HG03060 (cell line): ENCODE data around the gene HS6ST3.

Source experiments
- ATAC-seq: cut with Tn5 transposase; IDR thresholded peaks from one replicate; pipeline ENCODE4 v1.9.1; 2021; ENCODE audit warnings: low read depth, moderate number of reproducible peaks; ENCODE audit not compliant: unreplicated experiment

Gene HS6ST3

DNA sequence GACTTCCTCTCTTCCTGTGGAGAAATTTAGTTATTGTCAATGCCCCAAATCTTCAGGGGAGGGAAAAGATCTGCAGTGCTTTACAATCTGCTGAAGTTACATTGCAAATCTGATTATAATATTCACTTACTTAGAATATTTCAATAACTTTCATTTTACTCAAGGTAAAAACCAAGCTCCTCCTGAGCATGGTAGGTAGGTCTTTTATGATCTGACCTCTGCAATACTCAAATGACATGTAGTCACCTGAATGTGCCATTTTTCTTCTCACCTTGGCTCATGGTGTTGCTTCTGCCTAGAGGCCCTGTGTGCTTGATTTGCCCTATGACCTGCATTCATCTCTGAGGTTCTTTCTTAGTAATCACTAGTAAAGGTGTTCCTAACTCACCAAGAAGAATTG is 331.4 kb downstream of the HS6ST3 start:
- no peak for ATAC-seq

DNA sequence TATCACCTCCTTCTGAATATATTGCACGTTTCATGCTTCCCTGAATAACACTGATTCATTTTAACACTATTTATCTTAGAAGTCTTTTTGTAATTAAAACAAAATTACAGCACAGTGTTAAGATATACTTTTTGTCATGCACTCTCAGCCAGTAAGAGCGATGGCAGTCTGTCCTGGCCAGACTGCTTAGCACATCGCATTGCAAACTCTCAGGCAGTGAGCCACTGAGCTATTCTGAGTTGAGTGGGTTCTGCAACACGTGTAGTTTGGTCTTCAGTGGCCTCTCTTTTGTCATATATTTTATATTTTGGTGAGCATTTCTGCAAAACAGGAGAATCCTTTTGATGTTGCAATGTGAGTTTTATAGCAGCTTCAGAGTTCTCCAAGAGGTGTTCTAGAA is 332.1 kb downstream of the HS6ST3 start:
- ATAC-seq = no peak

- no peak for ATAC-seq
These were observed 336.3 kb downstream of the HS6ST3 start for GRCh38 chr13:96426167-96426566.

DNA sequence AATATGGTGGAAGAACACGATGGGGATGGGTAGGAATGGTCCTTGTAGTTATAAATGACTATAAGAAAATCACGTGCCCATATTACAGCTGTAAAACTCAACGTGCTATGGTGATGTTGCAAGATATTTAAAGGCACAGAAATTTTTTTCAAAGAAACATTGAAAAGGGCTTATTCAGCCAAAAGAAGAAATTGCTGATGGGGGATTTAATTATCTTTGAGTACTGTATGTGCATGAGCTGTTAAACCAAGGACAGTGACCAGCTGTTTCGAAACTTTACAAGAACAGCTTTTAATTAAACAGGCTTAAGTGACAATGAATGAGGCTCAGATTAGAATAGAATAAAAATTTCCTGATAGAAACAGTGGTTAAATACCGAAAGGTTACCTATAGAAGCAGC is 339.0 kb downstream of the HS6ST3 start:
- ATAC-seq = no peak

DNA sequence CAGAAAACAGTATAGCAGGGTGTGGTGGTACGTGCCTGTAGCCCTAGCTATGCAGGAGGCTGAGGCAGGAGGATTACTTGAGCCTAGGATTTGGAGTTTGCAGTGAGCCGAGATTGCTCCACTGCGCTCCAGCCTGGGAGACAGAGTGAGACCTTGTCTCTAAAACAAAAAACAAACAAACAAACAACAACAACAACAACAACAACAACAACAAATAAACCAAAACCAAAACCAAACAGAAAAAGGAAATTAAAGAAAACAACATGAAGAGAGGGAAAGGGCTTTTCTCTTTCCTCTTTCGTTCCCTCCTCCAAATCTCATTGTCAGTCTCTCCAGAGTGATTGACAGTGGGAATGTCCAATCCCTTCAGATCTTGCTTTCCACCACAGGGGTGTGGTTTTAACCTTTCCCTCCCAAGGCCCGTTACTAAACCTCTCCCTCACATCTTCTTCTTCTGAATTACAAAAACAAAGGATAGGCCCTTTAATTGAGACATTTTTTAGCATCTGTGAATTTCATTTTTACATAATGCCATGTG is 341.2 kb downstream of the HS6ST3 start:
- no peak for ATAC-seq

DNA sequence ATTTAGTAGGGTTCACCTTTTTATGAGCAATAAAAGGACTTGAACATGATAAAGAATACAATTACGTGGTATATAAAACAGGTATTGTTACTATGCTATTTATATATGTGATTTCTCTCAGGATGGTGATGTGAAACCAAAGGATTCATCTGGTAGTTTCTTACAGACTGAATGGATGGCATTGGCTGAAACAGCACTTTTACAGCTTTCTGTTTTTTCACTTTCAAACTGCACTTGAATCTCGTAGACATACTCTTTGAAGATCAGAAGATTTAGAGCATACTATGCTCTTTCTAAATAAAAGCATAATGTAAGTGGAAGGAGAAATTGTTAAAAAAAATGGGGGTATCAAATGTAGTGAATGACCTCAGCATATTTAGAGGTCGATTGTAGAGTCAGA is 354.8 kb downstream of the HS6ST3 start:
- ATAC-seq = no peak

DNA sequence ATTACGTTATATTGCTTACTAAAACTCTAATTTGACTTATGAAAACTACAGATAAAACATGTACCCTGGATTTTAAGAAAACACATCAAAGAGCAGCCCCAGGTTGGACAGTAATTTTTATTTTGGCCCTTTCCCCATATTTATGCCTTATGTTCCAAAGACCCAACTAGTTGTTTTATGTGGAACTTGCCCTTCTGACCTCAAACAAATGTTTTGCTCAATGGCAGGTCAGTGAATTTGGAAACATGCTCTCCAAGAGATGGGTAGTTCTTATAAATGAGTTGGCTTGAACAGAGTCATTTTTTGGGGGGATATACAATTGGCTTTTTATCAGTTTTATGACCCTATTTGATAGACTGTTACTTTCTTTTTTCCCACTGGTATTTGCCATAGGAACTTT is 360.0 kb downstream of the HS6ST3 start:
- ATAC-seq = no peak

- ATAC-seq = no peak
These were observed 360.6 kb downstream of the HS6ST3 start for GRCh38 chr13:96450326-96451020.

DNA sequence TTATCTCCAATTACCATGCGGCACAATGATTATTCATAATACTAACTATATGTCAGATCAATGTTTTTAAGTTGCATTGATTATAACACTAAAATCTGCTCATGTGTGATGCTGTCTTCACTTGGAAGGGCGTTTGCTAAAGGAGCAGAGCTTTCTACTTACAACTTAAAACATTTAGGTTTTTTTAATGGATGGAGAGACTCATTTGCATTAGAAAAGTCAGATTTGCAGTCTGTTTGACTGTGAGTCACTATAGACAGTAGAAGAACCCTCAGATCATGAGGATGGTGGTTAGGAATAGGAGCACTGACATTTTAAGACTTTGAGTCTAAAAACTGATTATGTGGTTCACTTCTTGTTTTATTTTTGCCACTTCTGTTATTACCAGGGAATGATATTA is 364.6 kb downstream of the HS6ST3 start:
- ATAC-seq = no peak

GRCh38 chr13:96460609-96461008 is 370.7 kb downstream of the HS6ST3 start:
- no peak for ATAC-seq

GRCh38 chr13:96473526-96474180 is 383.7 kb downstream of the HS6ST3 start:
- no peak for ATAC-seq

DNA sequence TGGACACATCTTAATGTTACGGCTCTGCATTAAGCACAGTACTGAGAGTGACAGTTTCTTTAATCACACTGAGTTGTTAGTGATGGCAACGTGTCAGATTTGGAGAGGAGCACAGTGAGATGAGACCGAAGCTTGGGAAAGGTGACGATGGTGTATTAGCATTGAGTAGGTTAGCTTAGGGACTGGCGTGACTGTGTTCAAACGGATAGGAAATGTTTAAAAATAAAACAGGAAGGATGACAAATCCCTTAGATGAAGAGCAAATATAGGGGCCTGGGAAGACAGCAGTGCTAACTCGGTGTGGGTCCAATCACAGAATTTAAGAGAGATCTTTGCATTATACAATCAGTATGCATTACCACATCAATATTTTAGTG is 384.3 kb downstream of the HS6ST3 start:
- ATAC-seq = no peak

DNA sequence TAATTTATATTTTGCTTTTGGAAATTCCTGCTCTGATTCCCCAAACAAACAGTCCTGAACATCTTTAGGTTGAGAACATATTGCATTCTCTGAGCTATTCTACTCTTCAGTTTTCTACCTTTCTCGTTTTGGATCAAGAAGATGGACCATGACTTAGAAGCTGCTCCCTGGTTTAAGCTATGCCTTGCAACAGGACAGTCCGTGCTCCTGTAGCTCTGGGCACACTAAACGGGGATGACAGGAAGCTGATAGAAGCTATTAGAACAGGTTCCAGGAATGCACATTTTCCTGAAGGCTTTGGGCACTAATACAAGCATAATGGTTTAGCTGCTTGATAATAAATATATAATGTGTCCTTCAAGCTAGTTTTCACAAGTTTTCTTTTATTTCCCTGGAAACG is 385.2 kb downstream of the HS6ST3 start:
- ATAC-seq = no peak

DNA sequence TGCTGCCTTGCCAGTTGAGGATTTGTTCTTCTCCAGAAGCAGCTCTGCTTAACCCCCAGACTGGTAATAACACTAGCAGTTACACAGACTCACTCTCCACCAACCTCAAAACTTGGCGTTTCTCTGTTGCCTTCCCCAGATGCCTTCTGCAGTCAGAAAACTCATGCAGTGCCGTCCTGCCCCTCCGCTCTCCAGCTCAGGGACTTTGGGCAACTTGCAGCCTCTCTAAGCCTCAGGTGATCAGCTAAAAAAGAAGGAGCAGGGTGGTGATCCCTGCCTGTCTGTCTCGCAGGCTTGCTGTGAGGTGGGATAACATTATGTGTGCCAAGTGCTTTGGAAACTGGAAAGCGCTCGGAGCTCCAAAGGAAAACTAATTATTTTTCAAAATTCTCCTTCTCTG is 391.6 kb downstream of the HS6ST3 start:
- no peak for ATAC-seq

DNA sequence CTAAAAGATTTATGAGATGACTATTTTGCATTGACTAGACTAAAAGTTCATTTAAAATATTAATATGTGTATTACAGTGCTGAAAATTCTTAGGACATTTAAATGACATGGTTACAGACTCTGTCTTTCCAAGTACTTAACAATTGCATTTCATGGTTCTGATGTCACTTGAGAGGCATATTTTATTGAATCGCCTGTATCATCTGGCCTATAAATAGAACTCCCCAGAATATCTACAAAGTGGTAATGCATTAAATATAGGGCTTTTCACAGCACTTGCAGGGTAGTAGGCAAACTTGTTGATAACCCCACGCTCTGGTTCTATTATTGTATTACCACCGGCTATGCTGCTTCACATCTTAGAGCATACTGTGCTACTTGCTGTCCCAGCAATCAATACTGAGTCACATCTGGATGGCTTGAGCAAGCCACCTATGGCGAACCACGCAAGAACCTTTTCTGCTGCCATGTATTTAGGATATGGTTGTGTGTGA is 400.6 kb downstream of the HS6ST3 start:
- ATAC-seq = no peak

GRCh38 chr13:96491103-96491502 is 401.2 kb downstream of the HS6ST3 start:
- ATAC-seq = no peak

DNA sequence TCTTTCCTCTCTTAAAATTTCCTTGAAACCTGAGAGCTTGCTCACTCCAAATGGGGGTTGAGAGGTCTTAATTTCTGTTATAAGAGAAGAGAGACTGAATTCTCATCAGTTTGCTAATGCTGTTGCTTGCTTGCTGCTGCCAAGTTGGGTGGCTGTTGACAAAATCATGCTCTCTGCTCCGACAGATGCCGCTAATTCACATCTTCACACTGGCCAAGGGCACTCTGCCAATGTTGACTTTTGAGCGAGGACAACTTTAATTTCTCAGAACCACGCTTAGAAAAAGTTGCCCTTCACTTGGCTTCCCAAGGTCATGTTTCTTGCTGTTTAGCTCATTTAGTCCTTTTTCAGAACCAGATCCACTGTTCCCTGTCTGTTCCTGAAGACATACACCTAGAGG is 402.9 kb downstream of the HS6ST3 start:
- no peak for ATAC-seq

GRCh38 chr13:96499656-96500055 is 409.7 kb downstream of the HS6ST3 start:
- ATAC-seq = no peak

DNA sequence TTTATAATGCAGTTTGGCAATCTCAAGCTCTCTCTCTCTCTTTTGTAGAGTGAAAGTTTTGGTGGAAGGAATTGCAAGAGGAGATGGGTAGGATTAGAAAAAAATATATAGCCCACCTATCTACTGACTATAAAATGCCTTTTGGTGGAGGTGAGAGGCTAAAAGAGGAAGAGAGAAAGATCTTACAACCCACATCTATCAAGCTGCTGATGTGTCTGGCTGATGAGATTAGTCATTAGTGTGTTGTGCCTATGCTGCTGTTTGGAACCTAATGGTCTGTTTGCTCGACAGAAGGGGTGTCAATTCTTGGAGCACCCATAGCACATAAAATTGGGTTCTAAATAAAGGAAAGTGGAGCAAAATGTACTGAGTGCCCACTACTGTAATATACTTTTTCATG is 411.0 kb downstream of the HS6ST3 start:
- ATAC-seq = no peak

GRCh38 chr13:96503481-96503880 is 413.6 kb downstream of the HS6ST3 start:
- ATAC-seq = no peak

GRCh38 chr13:96511587-96511986 is 421.7 kb downstream of the HS6ST3 start:
- ATAC-seq = no peak

- no peak for ATAC-seq
These were observed 429.5 kb downstream of the HS6ST3 start for GRCh38 chr13:96519380-96519779.
